Measurements from ENCODE around the gene ANTKMT.
"Not testable (repeated sequence)": the region's sequence is repeated elsewhere in the genome, so short reads cannot be mapped to it uniquely, and the experiment has no call there.

The ANTKMT gene

GRCh38 chr16:700684-701584 lies 20.0 kb upstream of the ANTKMT start:
- peak in 1 of 14 donors; percentile 32 for DNase-seq

DNA sequence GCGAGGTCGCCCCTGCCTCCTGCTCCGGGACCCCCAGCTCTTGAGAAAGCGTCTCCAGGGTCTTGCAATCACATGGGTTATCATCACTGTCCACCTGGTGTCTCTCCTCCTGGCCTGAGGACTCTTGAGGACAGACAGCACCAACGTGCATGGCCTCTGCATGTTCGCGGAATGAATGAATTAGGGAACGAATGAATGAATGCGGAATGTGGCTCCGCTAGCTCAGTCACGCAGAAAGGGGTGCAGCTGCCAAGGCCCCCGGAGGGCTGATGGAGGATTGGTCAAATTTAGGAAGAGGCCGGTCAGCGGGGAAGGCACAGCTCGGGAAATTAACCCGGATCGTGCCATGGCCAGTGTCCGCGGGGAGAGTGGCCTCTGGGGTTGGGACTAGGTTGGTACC lies 18.6 kb upstream of the ANTKMT start:
- no peak for DNase-seq

GRCh38 chr16:703406-703805 lies 17.5 kb upstream of the ANTKMT start:
- no peak for DNase-seq

- no peak for DNase-seq
Observed at GRCh38 chr16:704047-704446, 16.9 kb upstream of the ANTKMT start.

GRCh38 chr16:704552-705380 lies 16.2 kb upstream of the ANTKMT start:
- DNase-seq: peak in 1 of 14 donors; percentile 83

DNA sequence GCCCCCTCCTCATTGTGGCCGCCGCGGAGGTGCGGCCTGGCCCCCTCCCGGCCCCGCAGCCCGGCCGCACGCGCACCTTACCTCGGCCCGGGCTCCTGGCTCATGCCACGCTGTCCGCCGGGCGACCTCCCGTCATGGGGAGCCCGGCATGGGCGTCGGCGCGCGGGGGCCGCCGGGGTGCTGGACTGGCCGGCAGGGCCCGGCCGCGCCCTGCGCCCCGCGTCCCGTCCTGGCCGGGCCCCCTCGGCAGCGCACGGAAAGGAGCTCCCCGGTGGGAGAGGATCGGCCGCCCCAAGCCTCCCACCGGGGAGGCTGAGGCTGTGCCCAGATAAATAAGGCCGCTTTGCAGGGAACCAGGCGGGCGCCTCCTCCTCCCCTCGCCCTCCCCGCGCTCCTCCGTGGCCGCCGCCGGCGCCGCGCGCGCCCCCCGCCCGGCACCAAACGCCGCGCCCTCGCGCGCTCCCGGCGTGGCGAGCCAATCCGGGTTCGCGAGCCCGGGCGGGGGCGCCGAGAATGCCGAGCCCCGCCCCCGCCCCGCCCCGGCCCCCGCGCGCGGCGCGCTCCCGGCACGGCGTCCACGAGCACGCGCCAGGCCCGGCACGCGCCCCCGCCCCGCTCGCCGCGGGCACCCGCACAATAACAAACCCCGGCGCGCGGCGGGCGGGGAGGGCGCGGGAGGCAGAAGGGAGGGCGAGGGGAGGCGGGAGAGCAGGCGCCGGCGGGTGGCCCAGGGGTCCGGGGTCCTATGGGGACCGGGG lies 15.3 kb upstream of the ANTKMT start, which contains the start of gene FBXL16:
Gene FBXL16, minus strand, starts transcription at position 371 of the 758 bp plus-strand sequence. CDS start 8,396 bp downstream, outside the sequence.
- DNase-seq: peak in 11 of 14 donors; percentile 18 to 80 (median 46)

DNA sequence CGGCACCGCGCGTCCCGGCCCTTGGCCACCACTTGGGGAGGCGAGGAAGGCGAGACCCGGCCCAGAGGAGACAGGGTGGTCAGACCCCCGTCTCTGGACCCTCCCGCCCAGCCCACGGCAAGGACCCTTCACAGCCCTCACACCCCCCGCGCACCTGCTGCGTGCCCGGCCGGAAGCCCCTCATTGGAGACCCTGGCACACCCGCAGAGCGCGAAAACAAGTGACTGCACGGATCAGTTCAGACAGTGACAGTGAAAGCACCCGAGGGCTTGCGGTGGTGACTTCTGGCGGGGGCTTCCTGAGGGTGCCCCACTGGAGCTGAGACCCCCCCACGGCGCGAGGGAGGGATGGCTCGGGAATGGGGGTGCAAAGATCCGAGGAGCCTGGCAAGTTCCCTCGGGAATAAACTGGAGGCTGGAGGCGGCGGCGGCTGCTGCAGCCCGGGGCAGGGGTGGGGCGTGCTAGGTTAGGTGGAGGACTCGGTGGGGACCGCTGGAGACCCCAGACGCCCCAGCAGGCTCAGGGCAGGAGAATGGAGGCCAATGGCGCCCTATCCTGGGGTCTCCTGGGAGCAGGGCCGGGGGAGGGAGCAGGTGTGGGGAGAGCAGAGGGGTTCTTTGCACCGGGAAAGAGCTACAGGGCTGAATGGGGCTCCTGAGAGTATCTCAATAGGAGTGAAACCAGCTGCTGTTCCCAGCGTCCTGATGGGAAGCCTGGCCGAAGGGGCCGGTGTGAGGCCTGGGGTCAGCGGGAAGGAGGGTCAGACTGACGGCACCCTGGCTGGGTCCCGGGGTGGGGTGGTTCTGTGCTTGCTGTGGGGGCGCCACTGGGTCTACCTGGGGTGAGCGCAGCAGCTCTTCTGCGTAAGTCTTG lies 14.5 kb upstream of the ANTKMT start:
- peak in 1 of 14 donors; percentile 75 for DNase-seq

DNA sequence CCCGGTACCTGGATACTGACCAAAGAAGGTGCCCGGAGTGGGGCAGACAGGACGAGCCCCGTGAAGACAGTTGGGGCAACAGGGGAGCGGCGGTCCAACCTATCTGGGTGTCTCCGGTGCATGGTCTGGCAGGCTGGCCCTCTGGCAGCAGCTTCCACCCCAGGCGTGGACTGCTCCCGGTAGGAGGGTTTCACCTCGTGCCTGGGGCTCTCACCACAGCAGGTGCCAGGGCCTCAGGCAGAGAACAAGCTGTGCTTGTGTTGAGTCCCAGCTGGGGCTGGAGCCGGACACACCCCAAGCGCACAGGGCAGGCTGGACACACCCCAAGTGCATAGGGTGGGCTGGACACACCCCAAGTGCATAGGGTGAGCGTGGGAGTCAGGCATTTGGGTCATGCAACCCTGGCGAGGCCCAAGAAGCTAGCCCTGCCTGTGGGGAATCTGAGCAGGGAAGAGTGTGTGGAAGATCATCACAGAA lies 13.8 kb upstream of the ANTKMT start:
- peak in 1 of 14 donors; percentile 69 for DNase-seq

DNA sequence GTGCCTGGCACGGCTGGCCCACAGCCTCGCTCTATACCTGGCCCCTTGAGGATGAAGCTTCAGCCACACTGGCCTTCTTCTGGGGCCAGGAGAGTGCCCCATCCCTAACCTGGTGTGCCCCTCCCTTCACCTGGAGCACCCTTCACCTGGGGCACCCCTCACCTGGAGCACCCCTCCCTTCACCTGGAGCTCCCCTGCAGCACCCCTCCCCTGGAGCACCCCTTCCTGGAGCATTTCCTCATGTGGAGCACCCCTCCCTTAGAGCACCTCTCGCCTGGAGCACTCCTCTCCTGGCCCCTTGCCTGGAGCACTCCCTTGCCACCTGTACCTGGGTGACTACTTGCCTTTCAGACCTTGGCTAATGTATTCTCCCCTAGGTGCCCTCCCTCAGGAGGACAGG lies 12.9 kb upstream of the ANTKMT start:
- DNase-seq: peak in 1 of 14 donors; percentile 46

DNA sequence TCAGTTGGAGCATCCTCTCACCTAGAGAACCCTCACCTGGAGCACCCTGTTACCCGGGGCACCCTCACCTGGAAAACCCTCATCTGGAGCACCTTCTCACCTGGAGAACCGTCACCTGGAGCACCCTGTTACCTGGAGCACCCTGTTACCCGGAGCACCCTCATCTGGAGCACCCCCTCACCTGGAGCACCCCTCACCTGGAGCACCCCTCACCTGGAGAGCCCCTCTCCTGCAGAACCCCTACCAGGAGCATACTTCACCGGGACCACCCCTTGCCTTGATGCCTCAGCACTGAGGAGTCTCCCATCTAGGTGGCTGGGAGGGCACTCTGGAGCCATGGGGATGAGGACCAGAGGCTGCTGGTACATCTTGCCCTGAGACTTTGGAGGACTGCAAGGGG lies 12.0 kb upstream of the ANTKMT start:
- DNase-seq: no peak

GRCh38 chr16:709566-710499 lies 11.1 kb upstream of the ANTKMT start:
- DNase-seq: peak in 12 of 14 donors; percentile 21 to 93 (median 60)

- DNase-seq: no peak
Observed at GRCh38 chr16:710500-711075, 10.4 kb upstream of the ANTKMT start.

DNA sequence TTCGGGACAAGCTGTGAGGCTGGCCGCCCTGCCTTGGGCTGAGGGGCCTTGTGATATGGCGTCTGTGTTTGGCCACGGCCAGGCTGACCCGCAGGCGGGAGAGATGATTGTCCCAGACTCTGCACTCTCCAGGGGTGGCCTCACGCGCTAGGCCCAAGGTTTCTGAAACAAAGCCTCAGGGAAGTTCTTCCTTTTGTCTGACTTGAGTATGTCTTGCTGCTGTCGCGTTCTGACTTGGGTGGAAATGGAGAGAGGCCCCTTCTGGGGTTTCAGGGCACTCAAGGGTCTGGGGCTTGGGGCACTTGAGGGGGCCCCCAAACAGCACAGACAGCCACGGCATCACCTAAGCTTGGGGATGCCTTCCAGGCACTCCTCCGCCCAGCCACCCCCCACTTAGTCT lies 9.9 kb upstream of the ANTKMT start:
- no peak for DNase-seq

DNA sequence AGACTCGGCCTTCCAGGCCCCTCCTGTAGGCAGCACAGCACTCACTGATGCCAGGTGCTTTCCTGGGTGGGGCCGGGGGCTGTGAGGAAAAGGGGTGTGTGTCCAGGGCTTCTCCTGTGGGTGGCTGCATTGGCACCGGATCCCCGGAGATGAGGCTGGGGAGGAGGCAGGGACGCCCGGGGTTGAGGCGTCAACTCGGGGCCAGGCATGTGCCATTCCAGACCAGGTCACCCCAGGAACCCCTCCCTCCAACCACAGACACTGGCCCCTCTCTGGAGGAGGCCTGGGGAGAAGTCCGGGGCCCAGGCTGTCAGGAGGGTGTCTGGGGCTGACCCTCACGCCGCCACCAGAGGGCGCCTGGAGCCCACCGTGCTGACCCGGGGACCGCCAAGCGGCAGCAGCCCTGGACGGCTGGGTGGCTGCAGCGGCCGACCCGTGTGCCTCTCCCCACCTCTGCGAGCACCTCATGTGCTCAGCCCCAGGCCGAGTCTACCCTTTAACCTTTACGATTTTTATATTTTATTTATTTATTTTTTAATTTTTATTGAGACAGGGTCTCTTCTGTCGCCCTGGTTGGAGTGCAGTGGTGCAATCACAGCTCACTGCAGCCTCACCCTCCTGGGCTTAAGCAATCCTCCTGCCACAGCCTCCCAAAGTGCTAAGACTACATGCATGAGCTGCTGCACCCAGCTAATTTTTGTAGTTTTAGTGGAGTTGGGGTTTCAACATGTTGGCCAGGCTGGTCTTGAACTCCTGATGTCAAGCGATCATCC lies 9.2 kb upstream of the ANTKMT start:
- peak in 10 of 14 donors; percentile 33 to 84 (median 54) for DNase-seq

DNA sequence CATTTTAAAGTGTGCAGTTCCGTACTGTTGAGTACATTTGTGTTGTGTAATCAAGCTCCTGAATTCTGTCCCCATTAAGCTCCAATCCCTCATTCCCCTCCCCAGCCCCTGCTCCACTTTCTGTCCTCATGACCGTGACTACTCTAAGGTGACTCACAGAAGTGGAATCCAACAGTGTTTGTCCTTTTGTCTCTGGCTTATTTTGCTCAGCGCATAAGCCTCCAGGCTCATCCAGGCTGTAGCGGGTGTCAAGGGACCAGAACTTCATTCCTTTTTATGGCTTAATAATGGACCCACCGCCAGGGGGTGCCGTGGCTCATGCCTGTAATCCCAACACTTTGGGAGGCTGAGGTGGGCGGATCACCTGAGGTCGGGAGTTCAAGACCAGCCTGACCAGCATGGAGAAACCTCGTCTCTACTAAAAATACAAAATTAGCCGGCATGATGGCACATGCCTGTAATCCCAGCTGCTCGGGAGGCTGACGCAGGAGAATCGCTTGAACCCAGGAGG lies 8.2 kb upstream of the ANTKMT start:
- DNase-seq: not testable (repeated sequence)

GRCh38 chr16:714079-714478 lies 6.9 kb upstream of the ANTKMT start:
- no peak for DNase-seq

- DNase-seq: peak in 13 of 14 donors; percentile 51 to 93 (median 78)
Observed at GRCh38 chr16:714558-715476, 6.1 kb upstream of the ANTKMT start, which contains the start of gene METRN. Gene METRN, plus strand, starts transcription at chr16:715118. Its CDS starts 172 bp downstream, at chr16:715290.

All from C1 segment of cervical spinal cord (tissue), 14 donors.